GM03348 (cell line): ENCODE measurements around the gene ANKEF1.

ENCODE experiments used
- DNase-seq: peaks from one replicate; pipeline ENCODE4 v3.0.0; 2012; ENCODE audit warnings: low spot score

The ANKEF1 gene

GRCh38 chr20:10089871-10090587 is 55.2 kb downstream of the ANKEF1 start:
- DNase-seq = no peak

DNA sequence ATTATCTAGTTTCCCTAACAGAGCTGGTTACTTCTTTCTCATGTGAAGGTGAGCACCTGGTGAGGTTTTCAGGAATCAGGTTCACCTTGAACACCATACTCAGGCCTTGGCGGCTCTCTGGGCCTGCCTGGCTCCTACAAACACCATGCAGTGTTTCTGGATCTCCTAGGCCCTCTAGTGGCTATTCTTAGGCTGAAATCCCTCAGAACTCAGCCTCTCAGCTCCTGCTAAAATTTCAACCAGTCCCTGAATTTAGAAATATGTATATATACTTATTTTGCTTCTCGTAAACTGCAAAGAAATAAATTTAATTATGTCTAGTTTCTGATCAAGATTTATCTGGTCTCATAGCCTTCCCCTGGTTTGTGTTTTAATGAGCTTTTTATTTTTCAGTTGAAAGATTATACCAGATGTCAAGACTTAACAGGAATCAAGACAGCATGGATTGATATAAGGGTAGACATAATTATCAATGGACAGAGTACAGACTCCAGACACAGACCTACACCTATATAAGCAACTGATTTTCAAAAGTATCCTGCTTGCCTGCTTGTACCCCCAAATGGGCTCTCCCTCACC is 55.9 kb downstream of the ANKEF1 start:
- peak; percentile 70 for DNase-seq

GRCh38 chr20:10093087-10093591 is 58.4 kb downstream of the ANKEF1 start:
- peak; percentile 3 for DNase-seq

GRCh38 chr20:10094566-10095173 is 59.9 kb downstream of the ANKEF1 start:
- no peak for DNase-seq

GRCh38 chr20:10096790-10097189 is 62.0 kb downstream of the ANKEF1 start:
- no peak for DNase-seq

DNA sequence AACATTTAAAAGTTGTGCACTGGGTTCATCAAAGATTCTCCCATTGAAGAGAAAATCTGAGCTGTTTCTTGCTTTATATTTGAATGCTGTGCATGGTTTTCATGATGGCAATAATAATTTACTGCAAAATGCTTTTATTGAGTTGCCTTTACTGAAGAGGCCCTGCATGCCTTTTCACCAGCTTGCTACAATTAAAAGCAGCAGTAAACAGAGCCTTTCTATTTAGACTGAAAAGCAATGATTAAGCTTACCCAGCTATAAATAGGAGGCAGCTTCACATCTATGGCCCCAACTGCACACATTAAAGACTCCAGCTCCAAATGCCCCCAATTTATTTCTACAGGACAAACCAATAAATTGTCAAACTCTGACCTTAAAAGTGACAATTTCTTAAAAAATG is 70.3 kb downstream of the ANKEF1 start:
- DNase-seq = no peak
